ENCODE measurements around the gene GIMAP7. TPM values are rescaled to one million over a fixed set of nuclear protein-coding genes. Genes with fewer than 3 reads are reported as not detected.

Gene GIMAP7
- total RNA-seq, 2 experiments from 2014 or later, result 48.4 to 50.7 TPM

GRCh38 chr7:150567169-150567568, 52.5 kb downstream of the GIMAP7 start, which contains the start of gene GIMAP4:
Gene GIMAP4, plus strand, starts transcription at chr7:150567390. Its CDS starts 2,512 bp downstream, at chr7:150569902.
- peaks cover 84% of the 10 kb centered on the region for H3K4me1 Mint-ChIP-seq (ENCODE audit: low read depth)
- peaks cover 77% of the 10 kb centered on the region for H3K36me3 Mint-ChIP-seq (ENCODE audit: low read depth)
- peak within 1 kb of the TSS; percentile 88 for H3K27ac Mint-ChIP-seq
- Histone ChIP-seq H3K27ac (ENCODE audit: low read depth in 1 of 2, low read length in 2 of 2) (peak within 1 kb of the TSS; percentile 60 to 81), H3K4me1 (ENCODE audit: insufficient read depth, low read length) (peaks cover 68% of the 10 kb centered on the region), H3K36me3 (ENCODE audit: insufficient read depth, low read length) (peaks cover 26% of the 10 kb centered on the region), H3K27me3 (ENCODE audit: control insufficient read depth in 1 of 2, insufficient read depth in 2 of 2, low read length in 2 of 2) (no peaks in the 10 kb centered on the region), H3K9me3 (ENCODE audit: control insufficient read depth in 1 of 2, insufficient read depth in 1 of 2, low read length in 2 of 2) (peaks cover 20 to 28% of the 10 kb centered on the region in 2 experiments), H3K4me3 (ENCODE audit: low read length) (peak within 1 kb of the TSS; percentile 72)
- POLR2A ChIA-PET, result interaction anchor here (0.6 to 9.9 kb wide), 39 partner anchors 8 to 188 kb away, joined by 3 to 164 read pairs (median 5); partner anchors contain the start of genes GIMAP1, GIMAP2, GIMAP5 and GIMAP6
- H3K9me3 Mint-ChIP-seq, result peaks cover 2% of the 10 kb centered on the region
- TF ChIP-seq, protein P1, sequence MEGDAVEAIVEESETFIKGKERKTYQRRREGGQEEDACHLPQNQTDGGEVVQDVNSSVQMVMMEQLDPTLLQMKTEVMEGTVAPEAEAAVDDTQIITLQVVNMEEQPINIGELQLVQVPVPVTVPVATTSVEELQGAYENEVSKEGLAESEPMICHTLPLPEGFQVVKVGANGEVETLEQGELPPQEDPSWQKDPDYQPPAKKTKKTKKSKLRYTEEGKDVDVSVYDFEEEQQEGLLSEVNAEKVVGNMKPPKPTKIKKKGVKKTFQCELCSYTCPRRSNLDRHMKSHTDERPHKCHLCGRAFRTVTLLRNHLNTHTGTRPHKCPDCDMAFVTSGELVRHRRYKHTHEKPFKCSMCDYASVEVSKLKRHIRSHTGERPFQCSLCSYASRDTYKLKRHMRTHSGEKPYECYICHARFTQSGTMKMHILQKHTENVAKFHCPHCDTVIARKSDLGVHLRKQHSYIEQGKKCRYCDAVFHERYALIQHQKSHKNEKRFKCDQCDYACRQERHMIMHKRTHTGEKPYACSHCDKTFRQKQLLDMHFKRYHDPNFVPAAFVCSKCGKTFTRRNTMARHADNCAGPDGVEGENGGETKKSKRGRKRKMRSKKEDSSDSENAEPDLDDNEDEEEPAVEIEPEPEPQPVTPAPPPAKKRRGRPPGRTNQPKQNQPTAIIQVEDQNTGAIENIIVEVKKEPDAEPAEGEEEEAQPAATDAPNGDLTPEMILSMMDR (IDR thresholded peaks at IDR 0.05), result no peak
- no peaks in the 10 kb centered on the region for H3K27me3 Mint-ChIP-seq
- CTCF ChIA-PET, result interaction anchor here (2.0 to 3.9 kb wide), 4 partner anchors 114 to 189 kb away, joined by 8 to 29 read pairs (median 16); partner anchors contain the start of gene GIMAP1
- DNase-seq, result peak in 10 of 14 experiments; percentile 27 to 71 (median 46)
- peak within 1 kb of the TSS; percentile 98 for H3K4me3 Mint-ChIP-seq
- intact Hi-C loops (cut with DNase I, micrococcal nuclease), result loop anchor here (2.0 to 5.0 kb wide), 4 partner anchors 48 to 170 kb away; partner anchors contain the start of genes GIMAP2 (in 1 of the 2), GIMAP5 (in 1 of the 2) and GIMAP6 (in 1 of the 2)
- ATAC-seq (ENCODE audit: poor library complexity), result peak; percentile 45

- Histone ChIP-seq H3K9me3 (ENCODE audit: control insufficient read depth in 1 of 2, insufficient read depth in 1 of 2, low read length in 2 of 2) (peaks cover 27 to 36% of the 10 kb centered on the region in 2 experiments), H3K36me3 (ENCODE audit: insufficient read depth, low read length) (peaks cover 33% of the 10 kb centered on the region), H3K27ac (ENCODE audit: low read depth in 1 of 2, low read length in 2 of 2) (peak overlapping the region; percentile 60 to 81), H3K27me3 (ENCODE audit: control insufficient read depth in 1 of 2, insufficient read depth in 2 of 2, low read length in 2 of 2) (no peaks in the 10 kb centered on the region), H3K4me3 (ENCODE audit: low read length) (peak overlapping the region; percentile 72), H3K4me1 (ENCODE audit: insufficient read depth, low read length) (peaks cover 69% of the 10 kb centered on the region)
- H3K9me3 Mint-ChIP-seq, result peaks cover 9% of the 10 kb centered on the region
- peaks cover 77% of the 10 kb centered on the region for H3K36me3 Mint-ChIP-seq (ENCODE audit: low read depth)
- DNase-seq (peak in 7 of 14 experiments; percentile 16 to 56 (median 35)), ATAC-seq (ENCODE audit: poor library complexity) (no peak)
- CTCF ChIA-PET, result interaction anchor here (0.6 to 3.9 kb wide), 16 partner anchors 48 to 210 kb away, joined by 3 to 29 read pairs (median 4); partner anchors contain the start of genes GIMAP1 and GIMAP2
- H3K4me1 Mint-ChIP-seq (ENCODE audit: low read depth), result peaks cover 84% of the 10 kb centered on the region
- peak overlapping the region; percentile 98 for H3K4me3 Mint-ChIP-seq
- POLR2A ChIA-PET, result interaction anchor here (0.6 to 9.9 kb wide), 35 partner anchors 9 to 188 kb away, joined by 3 to 164 read pairs (median 5); partner anchors contain the start of genes GIMAP1, GIMAP2, GIMAP5 and GIMAP6
- intact Hi-C loops (cut with DNase I, micrococcal nuclease), result loop anchor here (1.0 to 5.0 kb wide), 11 partner anchors 12 to 188 kb away; partner anchors contain the start of genes GIMAP5 (in 2 of the 2), GIMAP2 (in 1 of the 2), GIMAP6 (in 1 of the 2) and GIMAP7 (in 1 of the 2)
- H3K27me3 Mint-ChIP-seq, result no peaks in the 10 kb centered on the region
- peak overlapping the region; percentile 88 for H3K27ac Mint-ChIP-seq
- TF ChIP-seq, protein P1 (IDR thresholded peaks at IDR 0.05), result no peak
These were observed 53.2 kb downstream of the GIMAP7 start for GRCh38 chr7:150567871-150568301.

DNA sequence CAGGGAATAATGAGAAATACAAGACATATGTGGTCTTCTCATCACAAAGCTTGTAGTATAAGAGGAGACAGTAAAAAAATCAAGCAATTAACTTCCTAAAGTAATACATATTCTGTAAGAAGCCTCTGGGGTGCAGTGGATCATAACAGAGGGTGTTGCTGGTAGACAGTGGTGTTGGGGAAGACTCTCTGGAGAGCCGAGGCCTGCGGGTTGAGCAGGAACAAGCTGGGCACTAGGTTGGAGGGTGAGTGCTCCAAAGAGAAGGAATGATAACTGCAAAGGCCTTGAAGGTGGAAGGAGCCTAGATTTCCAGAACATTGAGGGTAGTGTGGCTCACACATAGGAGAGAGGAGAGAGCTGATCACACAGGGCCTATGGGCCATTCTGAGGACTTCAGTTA, 54.0 kb downstream of the GIMAP7 start:
- peak overlapping the region; percentile 88 for H3K27ac Mint-ChIP-seq
- H3K4me1 Mint-ChIP-seq (ENCODE audit: low read depth), result peaks cover 82% of the 10 kb centered on the region
- Histone ChIP-seq H3K36me3 (ENCODE audit: insufficient read depth, low read length) (peaks cover 41% of the 10 kb centered on the region), H3K27ac (ENCODE audit: low read depth in 1 of 2, low read length in 2 of 2) (peak overlapping the region; percentile 60 to 81), H3K4me3 (ENCODE audit: low read length) (peak overlapping the region; percentile 72), H3K4me1 (ENCODE audit: insufficient read depth, low read length) (peaks cover 61% of the 10 kb centered on the region), H3K9me3 (ENCODE audit: control insufficient read depth in 1 of 2, insufficient read depth in 1 of 2, low read length in 2 of 2) (peaks cover 27 to 44% of the 10 kb centered on the region in 2 experiments), H3K27me3 (ENCODE audit: control insufficient read depth in 1 of 2, insufficient read depth in 2 of 2, low read length in 2 of 2) (no peaks in the 10 kb centered on the region)
- H3K9me3 Mint-ChIP-seq, result peaks cover 13% of the 10 kb centered on the region
- DNase-seq, result peak in 11 of 14 experiments; percentile 27 to 68 (median 53)
- ChIA-PET CTCF (interaction anchor here (0.6 to 3.9 kb wide), 23 partner anchors 49 to 210 kb away, joined by 3 to 29 read pairs (median 4); partner anchors contain the start of genes GIMAP1, GIMAP2 and GIMAP7), POLR2A (interaction anchor here (0.7 to 9.9 kb wide), 23 partner anchors 14 to 308 kb away, joined by 3 to 164 read pairs (median 29); partner anchors contain the start of genes GIMAP1, GIMAP2, GIMAP5 and GIMAP6)
- TF ChIP-seq, protein P1 (IDR thresholded peaks at IDR 0.05), result peak; percentile 46
- peak; percentile 66 for ATAC-seq (ENCODE audit: poor library complexity)
- H3K4me3 Mint-ChIP-seq, result peak overlapping the region; percentile 98
- no peaks in the 10 kb centered on the region for H3K27me3 Mint-ChIP-seq
- H3K36me3 Mint-ChIP-seq (ENCODE audit: low read depth), result peaks cover 78% of the 10 kb centered on the region
- intact Hi-C loops (cut with DNase I, micrococcal nuclease), result loop anchor here (1.0 to 5.0 kb wide), 10 partner anchors 12 to 188 kb away; partner anchors contain the start of genes GIMAP5 (in 2 of the 2), GIMAP2 (in 1 of the 2), GIMAP6 (in 1 of the 2) and GIMAP7 (in 1 of the 2)

Measured in CD4-positive, alpha-beta T cell (primary cell).